SJCRH30 (cell line): ENCODE data around the gene BRD4. TPM values are rescaled to one million over a fixed set of nuclear protein-coding genes. Genes with fewer than 3 reads are reported as not detected.

Experiments
- DNase-seq, 2 experiments: peaks; one replicate each; pipeline ENCODE4 v3.0.0-alpha.2; 2015 to 2020
- H3K27ac ChIP-seq: fragments of 250-450 bp; sonication (Bioruptor Pico); 2 replicates; pipeline ENCODE4 v1.5.1; 2020; ENCODE audit warnings: mild to moderate bottlenecking, moderate library complexity
- H3K27me3 ChIP-seq: fragments of 250-450 bp; sonication (Bioruptor Pico); 2 replicates; pipeline ENCODE4 v1.5.1; 2020; ENCODE audit warnings: mild to moderate bottlenecking, moderate library complexity
- H3K36me3 ChIP-seq: fragments of 250-450 bp; sonication (Bioruptor Pico); 2 replicates; pipeline ENCODE4 v1.5.1; 2020; ENCODE audit warnings: mild to moderate bottlenecking, moderate library complexity
- H3K4me1 ChIP-seq: fragments of 250-450 bp; sonication (Bioruptor Pico); 2 replicates; pipeline ENCODE4 v1.5.1; 2020; ENCODE audit warnings: mild to moderate bottlenecking, moderate library complexity
- H3K4me3 ChIP-seq: fragments of 250-450 bp; sonication (Bioruptor Pico); 2 replicates; pipeline ENCODE4 v1.5.1; 2020; ENCODE audit warnings: mild to moderate bottlenecking, moderate library complexity
- H3K9me3 ChIP-seq: fragments of 250-450 bp; sonication (Bioruptor Pico); replicated peaks from 2 replicates; pipeline ENCODE4 v1.5.1; 2020; ENCODE audit warnings: mild to moderate bottlenecking, moderate library complexity
- total RNA-seq: library from RNA; depleted of rRNA; stranded (reverse); fragments of >200 nt; shearing (Covaris generic); gene quantifications from 2 replicates; pipeline ENCODE4 v1.2.3, GENCODE V29; 2014

BRD4 gene
- total RNA-seq, 1 experiment from 2014 or later, result 48.6 TPM

DNA sequence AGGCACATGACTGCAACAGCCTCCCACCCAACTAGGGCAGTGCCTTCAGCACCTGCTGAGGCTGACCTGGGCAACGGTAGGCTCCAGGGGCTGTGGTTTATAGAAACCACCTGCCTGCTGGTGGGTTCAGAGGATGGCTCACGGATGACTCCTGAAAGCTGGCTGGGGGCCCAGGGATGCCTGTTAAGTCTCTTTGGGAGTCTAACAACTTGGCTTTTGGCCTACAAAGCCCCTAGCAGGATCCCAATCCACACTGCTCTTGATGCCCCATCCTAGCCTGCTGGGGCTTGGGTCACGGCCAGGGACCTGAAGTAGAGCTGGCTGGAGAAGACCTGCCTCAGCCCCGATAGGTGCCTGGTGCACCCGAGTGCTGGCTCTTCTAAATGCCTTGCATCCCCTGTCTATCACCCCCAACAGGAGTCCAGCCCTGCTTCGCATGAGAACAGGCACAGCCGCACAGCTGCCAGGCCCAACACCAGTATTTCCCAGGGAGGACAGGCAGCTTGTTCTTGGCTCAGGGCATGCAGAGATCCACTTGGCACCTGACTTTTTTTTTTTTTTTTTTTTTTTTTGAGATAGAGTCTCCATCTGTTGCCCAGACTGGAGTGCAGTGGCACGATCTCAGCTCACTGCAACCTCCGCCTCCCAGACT lies 91.0 kb downstream of the BRD4 start:
- Histone ChIP-seq H3K27me3 (no peaks in the 10 kb centered on the region), H3K9me3 (no peaks in the 10 kb centered on the region), H3K4me1 (no peaks in the 10 kb centered on the region), H3K27ac (no peak overlapping the region), H3K36me3 (peaks cover 67% of the 10 kb centered on the region), H3K4me3 (no peak overlapping the region)
- no peak for DNase-seq

DNA sequence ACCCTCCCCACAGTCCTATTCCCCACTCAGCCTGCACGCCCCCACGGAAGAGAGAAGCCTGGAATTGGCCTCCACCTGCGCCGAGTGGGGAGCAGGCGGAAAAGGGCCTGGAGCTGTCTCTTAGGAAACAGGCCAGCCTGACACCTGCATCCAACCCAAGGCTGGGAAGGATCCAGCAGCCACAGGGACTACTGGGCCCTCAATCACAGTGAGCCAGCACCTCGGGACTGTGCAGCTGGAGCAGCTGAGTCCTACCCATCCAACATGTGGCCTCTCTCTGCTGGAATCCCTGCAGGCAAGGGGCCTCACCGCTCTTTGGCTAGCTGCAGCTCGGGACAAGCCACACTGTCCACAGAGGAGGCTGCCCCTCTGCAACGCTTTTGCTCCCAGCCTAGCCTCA lies 91.8 kb downstream of the BRD4 start:
- H3K4me1 ChIP-seq, result no peaks in the 10 kb centered on the region
- no peaks in the 10 kb centered on the region for H3K9me3 ChIP-seq
- no peaks in the 10 kb centered on the region for H3K27me3 ChIP-seq
- H3K4me3 ChIP-seq, result no peak overlapping the region
- no peak for DNase-seq
- H3K36me3 ChIP-seq, result peaks cover 65% of the 10 kb centered on the region
- no peak overlapping the region for H3K27ac ChIP-seq

DNA sequence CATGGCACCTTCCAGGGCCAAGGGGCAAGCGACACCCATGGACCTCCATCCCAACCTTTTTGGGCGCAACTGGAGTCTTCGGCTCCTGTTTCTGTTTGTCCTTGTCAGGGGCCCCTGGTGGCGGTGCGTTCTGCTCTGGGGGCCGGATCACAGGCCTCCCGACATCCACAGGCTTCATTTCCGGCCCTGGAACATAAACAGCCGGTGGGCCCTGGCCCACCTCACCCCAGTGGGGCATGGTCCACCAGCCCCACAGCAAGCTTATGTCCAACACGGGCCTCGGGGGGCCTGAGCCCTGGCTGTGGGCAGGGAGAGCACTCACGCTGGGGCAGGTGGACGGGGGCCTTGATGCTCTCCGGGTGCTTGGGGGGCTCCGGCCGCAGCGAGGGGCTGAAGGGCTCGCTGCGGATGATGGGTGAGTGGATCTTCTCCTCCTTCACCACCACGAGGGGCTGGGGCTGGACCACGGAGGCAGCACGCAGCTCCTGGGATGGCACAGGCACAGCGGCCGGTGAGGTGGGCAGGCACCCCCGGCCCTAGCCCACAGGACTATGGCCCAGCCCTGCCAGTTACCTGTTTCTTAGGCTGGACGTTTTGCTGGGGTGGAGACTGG lies 92.9 kb downstream of the BRD4 start:
- Histone ChIP-seq H3K4me1 (no peaks in the 10 kb centered on the region), H3K9me3 (no peaks in the 10 kb centered on the region), H3K27ac (no peak overlapping the region), H3K36me3 (peaks cover 64% of the 10 kb centered on the region), H3K4me3 (no peak overlapping the region), H3K27me3 (no peaks in the 10 kb centered on the region)
- DNase-seq, result no peak

DNA sequence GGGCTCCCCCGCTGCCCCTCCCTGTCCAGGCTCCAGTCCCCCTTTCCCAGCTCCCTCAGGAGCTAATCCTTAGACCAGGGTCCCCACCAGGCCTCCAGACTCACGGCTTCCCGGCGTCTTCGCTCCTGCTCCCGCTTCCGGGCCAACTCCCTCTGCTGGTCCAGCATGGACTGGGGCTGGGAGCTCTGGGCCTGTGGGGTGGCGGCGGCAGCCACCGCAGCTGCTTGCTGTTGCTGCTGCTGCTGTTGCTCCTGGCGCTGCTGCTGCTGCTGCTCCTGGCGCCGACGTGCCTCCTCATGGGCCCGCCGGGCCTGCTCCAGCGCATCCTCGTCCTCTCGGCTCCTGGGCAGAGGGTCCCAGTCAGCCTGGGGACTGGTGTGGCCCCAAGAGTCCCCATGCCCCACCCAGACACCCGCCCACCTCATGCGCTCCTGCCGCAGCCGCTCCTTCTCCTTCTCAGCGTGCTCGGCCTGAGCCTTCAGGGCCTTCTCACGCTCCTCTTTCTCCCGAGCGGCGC lies 93.6 kb downstream of the BRD4 start:
- no peak for DNase-seq
- no peaks in the 10 kb centered on the region for H3K4me1 ChIP-seq
- H3K4me3 ChIP-seq, result no peak overlapping the region
- no peak overlapping the region for H3K27ac ChIP-seq
- H3K9me3 ChIP-seq, result no peaks in the 10 kb centered on the region
- H3K27me3 ChIP-seq, result no peaks in the 10 kb centered on the region
- H3K36me3 ChIP-seq, result peaks cover 60% of the 10 kb centered on the region

DNA sequence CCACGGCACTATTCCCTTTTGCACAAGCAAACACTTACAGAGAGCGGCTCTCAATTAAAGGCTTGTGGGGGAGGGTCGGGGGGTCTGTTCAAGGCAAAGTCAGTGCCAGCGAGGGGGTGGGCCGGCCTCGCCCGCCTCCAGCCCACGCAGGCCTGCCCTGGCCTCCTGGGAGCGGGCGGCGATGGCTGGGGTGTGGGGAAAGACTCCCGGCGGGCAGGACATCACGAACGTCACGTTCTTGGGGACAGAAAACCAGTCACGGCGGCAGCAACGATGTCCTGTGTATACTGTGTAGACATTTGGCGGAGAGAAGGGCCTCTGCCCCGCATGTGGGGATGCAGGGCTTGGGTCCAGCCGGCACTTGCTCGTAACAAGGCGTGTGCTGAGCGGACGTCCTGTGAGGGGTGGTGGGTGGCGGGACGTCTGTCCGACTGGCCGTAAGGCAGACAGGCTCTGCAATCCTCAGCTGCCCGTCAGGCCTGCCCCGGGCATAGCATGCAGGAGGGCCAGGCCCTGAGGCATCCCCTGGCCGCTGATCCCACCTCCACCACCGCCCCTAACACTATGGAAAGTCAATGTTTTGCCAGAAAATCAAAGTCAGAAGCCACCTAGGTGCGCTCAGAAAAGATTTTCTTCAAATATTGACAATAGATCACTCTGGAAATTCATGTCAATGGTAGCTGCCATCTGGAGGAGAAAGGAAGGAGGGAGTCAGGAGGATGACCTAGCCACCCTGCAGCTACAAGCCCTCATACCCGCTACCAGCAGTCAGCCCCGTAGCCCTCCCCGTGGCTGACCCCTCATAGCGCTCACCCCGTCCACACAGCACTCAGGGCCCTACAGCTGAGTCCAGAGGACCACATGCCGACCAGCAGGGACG lies 94.3 kb downstream of the BRD4 start:
- H3K36me3 ChIP-seq, result peaks cover 62% of the 10 kb centered on the region
- DNase-seq, result no peak
- no peak overlapping the region for H3K27ac ChIP-seq
- H3K4me1 ChIP-seq, result no peaks in the 10 kb centered on the region
- no peaks in the 10 kb centered on the region for H3K27me3 ChIP-seq
- no peaks in the 10 kb centered on the region for H3K9me3 ChIP-seq
- no peak overlapping the region for H3K4me3 ChIP-seq

DNA sequence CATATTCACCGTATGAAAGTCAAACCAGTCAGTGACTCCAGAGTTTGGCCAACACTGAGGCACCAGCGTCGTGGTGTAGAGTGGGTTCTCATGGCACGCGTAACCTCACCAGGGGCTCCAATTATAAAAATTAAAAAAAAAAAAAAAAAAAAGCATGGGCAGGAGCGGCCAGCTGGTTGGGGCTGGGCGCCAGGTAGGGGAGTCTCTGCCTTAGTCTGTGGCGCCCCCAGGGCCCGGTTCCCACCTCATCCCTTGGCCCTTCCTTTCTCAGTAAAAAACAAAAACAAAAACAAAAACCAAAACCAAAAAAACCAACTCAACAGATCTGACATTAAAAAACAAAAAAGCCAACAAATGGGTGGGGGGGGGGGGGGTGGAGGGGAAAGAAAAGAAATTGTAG lies 95.5 kb downstream of the BRD4 start:
- Histone ChIP-seq H3K4me3 (no peak overlapping the region), H3K4me1 (no peaks in the 10 kb centered on the region), H3K27ac (no peak overlapping the region), H3K36me3 (peaks cover 56% of the 10 kb centered on the region), H3K9me3 (no peaks in the 10 kb centered on the region), H3K27me3 (no peaks in the 10 kb centered on the region)
- DNase-seq, result no peak

DNA sequence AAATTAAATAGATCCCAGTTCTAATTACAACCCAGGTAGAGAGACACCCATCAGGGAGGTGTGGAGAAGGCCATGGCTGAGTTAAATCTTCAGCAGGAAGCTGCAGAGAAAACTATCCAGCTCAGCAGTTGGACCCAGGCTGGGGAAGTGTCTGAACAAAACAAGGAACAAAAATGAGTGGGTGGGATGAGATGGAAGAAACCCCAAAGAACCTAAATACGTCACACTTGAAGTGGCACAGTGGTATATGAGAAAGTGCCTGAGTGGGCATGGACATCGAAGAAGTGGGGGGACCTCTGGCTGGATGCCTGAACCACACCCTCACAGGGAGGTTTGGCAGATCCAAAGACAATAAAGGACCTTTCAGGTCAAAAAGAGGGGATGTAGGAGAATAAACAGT lies 96.6 kb downstream of the BRD4 start:
- no peaks in the 10 kb centered on the region for H3K27me3 ChIP-seq
- H3K4me3 ChIP-seq, result no peak overlapping the region
- no peaks in the 10 kb centered on the region for H3K9me3 ChIP-seq
- no peaks in the 10 kb centered on the region for H3K4me1 ChIP-seq
- peaks cover 49% of the 10 kb centered on the region for H3K36me3 ChIP-seq
- H3K27ac ChIP-seq, result no peak overlapping the region
- no peak for DNase-seq

DNA sequence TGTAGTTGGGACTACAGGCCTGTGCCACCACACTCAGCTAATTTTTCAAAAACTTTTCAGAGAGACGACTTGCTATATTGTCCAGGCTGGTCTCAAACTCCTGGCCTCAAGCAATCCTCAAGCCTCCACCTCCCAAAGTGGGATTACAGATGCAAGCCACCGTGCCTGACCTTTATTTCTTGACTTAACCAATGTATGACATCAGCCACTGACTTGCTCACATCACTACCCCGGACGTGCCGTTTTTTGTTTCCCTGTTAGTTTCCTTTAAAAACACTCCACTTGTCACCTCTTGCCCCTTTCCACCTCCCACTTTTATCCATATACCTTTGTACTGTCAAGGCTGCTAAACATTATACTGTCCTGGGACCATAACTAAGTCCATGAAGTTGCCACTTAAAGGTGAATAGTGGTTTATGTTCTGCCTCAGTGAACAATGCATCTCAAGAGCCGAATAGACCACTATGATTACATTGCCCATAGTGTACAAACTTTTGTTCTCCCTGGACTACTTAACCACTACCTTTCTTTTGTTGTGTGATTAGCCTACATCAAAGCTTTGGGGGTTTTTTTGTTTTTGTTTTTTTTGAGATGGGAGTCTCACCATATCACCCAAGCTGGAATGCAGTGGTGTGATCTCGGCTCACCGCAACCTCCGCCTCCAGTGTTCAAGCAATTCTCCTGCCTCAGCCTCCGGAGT lies 97.8 kb downstream of the BRD4 start:
- H3K9me3 ChIP-seq, result no peaks in the 10 kb centered on the region
- no peak overlapping the region for H3K4me3 ChIP-seq
- DNase-seq, result no peak
- H3K27ac ChIP-seq, result no peak overlapping the region
- H3K27me3 ChIP-seq, result no peaks in the 10 kb centered on the region
- no peaks in the 10 kb centered on the region for H3K4me1 ChIP-seq
- peaks cover 38% of the 10 kb centered on the region for H3K36me3 ChIP-seq

DNA sequence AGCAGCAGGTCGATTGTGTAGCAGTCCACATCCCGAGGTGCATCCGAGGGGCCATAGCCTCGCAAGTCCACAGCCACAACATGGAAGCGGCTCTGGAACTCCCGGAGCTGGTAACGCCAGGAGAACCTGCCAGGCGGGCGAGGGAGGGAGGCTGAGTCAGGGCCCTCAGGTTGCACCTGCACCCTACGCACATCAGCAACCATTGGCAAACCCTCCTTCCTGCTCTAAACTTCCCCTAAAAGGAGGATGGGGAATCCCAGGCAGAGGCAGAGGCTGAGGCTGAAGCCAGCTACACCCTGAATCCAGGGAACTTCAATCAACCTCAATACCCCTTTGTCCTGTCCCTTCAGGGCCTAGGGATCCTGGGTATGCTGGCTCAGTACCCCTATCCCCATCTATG lies 101.1 kb downstream of the BRD4 start:
- Histone ChIP-seq H3K4me3 (no peak overlapping the region), H3K27me3 (no peaks in the 10 kb centered on the region), H3K36me3 (peaks cover 12% of the 10 kb centered on the region), H3K27ac (no peak overlapping the region), H3K9me3 (no peaks in the 10 kb centered on the region), H3K4me1 (no peaks in the 10 kb centered on the region)
- DNase-seq, result no peak

DNA sequence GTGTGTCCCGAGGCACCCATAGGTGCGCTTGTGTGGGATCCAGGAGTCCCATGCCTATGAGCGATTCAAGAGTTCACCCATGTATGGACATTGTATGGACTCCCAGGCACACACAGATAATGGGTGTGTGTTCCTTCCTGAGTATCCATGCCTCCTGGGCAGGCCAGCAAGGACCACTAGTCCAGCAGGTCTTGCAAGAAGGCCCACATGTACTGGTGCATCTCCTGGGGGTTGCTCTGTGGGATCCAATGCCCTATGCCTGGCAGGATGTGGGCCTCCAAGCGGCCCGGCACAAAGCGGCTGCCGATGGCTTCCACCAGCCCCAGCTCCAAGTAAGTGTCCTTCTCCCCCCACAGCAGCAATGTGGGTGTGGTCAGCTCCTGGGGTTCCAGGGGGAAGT lies 105.1 kb downstream of the BRD4 start:
- Histone ChIP-seq H3K4me1 (peaks cover 6% of the 10 kb centered on the region; the same call in 1 of the 2 replicates), H3K9me3 (no peaks in the 10 kb centered on the region), H3K27me3 (no peaks in the 10 kb centered on the region), H3K4me3 (no peak overlapping the region), H3K36me3 (no peaks in the 10 kb centered on the region), H3K27ac (no peak overlapping the region)
- no peak for DNase-seq

DNA sequence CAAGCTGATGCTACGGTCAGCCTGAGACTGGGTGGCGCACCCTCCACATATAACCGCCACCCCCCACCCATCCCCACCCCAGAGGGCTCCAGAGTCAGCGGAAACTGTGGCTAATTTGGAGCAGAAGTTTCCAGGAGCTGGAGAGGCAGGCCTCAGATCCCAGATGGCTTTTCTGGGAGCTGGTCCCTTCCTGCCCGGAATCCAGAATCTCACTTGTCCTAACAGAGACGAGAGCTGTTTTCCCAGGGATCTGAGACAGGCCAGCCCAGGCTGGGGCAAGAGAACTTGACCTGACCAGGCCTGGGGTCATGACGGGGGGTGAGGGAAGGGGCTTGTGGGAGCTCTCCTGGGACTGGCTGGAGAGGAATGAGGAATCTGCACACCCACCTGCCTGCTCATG lies 106.6 kb downstream of the BRD4 start:
- Histone ChIP-seq H3K9me3 (no peaks in the 10 kb centered on the region), H3K27ac (no peak overlapping the region)

DNA sequence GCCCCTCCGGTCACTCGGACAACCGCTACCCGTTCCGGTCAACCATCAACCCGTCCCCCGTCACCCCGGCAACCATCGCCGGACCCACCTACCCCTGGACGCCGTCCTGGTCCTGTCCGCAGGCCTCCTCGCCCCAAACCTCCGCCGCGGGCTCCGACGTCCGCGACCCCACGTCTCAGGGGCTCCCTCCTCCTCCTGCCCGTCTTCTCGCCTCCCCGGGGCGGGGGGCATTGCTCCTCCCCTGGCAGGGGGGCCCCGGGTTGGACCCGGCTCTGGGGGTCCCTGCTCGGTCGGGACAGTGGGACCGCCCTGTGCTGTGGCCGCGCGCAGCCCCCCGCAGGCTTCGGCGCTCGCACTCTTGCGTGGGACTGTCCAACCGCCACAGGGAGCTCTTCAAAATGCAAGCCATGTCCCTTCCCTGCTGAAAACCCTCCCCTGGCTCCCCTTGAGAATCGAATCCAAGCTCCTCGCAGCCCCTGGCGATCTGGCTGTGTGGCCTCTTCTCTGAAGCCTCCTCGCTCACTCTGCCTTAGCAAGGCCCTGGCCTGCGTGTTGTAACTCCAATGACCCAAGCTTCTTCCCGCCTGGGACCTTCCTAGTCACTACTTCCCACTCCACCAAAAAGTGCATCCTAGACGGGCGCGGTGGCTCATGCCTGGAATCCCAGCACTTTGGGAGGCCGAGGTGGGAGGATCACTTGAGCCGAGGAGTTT lies 108.5 kb downstream of the BRD4 start:
- peak overlapping the region; percentile 58 for H3K4me3 ChIP-seq

More for the DNA sequence above, 106.6 kb downstream of the BRD4 start:
- DNase-seq, result no peak
- H3K27me3 ChIP-seq, result no peaks in the 10 kb centered on the region
- H3K4me1 ChIP-seq, result peaks cover 6% of the 10 kb centered on the region; the same call in 1 of the 2 replicates
- no peaks in the 10 kb centered on the region for H3K36me3 ChIP-seq
- H3K4me3 ChIP-seq, result no peak overlapping the region

DNA sequence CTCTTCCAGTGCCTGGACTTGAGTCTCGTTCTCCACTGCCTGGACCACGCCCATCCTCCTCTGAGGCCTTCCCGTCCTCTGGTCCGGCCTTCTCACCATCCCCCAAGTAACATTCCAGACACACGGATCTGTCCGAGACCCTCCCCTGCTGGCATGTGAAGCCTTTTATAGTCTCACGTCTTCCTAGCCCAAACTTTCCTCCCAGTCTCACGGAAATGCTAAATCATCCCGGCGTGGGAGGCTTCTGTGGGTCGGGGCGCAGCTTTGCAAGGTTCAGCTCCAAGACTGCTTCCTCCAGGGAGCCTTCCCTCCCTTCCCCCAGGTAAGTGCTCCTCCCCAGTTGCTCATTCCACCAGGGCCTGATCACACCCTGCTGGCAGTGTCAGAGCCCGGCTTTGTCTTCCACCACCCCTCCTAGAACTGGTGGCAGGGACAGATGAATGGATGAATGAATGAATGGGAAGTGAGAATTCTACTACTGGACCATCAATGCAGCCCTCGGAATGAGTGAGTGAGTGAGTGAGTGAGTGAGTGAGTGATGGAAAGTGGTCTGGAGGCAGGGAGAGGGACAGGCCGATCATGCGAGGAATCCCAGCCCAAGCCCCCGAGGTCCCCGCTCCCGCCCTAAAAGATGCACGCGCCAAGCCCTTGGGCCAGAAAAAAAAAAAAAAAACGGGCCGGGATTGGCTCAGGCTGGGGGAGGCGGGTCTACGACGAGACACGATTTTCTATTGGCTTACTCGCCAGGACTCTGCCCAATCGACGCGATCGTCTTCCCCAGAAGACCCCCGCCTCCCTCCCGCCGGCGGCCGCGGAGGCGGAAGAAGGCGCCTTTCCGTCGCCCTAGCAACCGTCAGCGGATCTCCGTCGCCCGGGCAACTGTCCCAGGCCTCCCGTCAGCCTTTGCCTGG lies 109.3 kb downstream of the BRD4 start:
- H3K4me3 ChIP-seq, result peak overlapping the region; percentile 58
- no peaks in the 10 kb centered on the region for H3K36me3 ChIP-seq
- H3K9me3 ChIP-seq, result no peaks in the 10 kb centered on the region
- no peaks in the 10 kb centered on the region for H3K27me3 ChIP-seq
- peak; percentile 97 to 99 for DNase-seq
- no peak overlapping the region for H3K27ac ChIP-seq
- peaks cover 6% of the 10 kb centered on the region; the same call in 1 of the 2 replicates for H3K4me1 ChIP-seq

More for the DNA sequence above, 108.5 kb downstream of the BRD4 start:
- peaks cover 6% of the 10 kb centered on the region; the same call in 1 of the 2 replicates for H3K4me1 ChIP-seq
- DNase-seq, result no peak
- H3K27me3 ChIP-seq, result no peaks in the 10 kb centered on the region
- H3K36me3 ChIP-seq, result no peaks in the 10 kb centered on the region
- no peak overlapping the region for H3K27ac ChIP-seq
- H3K9me3 ChIP-seq, result no peaks in the 10 kb centered on the region
